ENCODE results near the gene TMEM108. TPM values are rescaled to one million over a fixed set of nuclear protein-coding genes. Genes with fewer than 3 reads are reported as not detected.

Gene TMEM108
- total and polyA plus RNA-seq, 2 of the 4 experiments (the other 2 are of a cell fraction): 0.18 to 2.2 TPM

GRCh38 chr3:133254151-133254550, 216.0 kb downstream of the TMEM108 start:
- DNase-seq (no peak), ATAC-seq (ENCODE audit: low read depth) (no peak)
- Histone ChIP-seq H3K56ac (ENCODE audit: extremely low read depth, insufficient read depth, low read length) (no peak overlapping the region), H3K14ac (replicated peaks; ENCODE audit: low read depth, low read length) (no peak overlapping the region), H3K9ac (ENCODE audit: low read depth, low read length) (no peak overlapping the region), H3K27ac (ENCODE audit: insufficient read depth, low read length) (no peak overlapping the region), H2BK5ac (ENCODE audit: low read depth, low read length, poor library complexity, severe bottlenecking) (no peak overlapping the region), H4K8ac (ENCODE audit: low read depth in 2 of 2, low read length in 2 of 2) (no peak overlapping the region), H3K36me3 (ENCODE audit: control insufficient read depth, insufficient read depth, low read length) (no peaks in the 10 kb centered on the region), H3K18ac (ENCODE audit: low read depth, low read length) (no peak overlapping the region), H2BK20ac (ENCODE audit: low read depth, low read length) (no peak overlapping the region), H2AK5ac (ENCODE audit: low read depth, low read length) (no peak overlapping the region), H3K4me1 (ENCODE audit: control insufficient read depth, insufficient read depth, low read length) (no peaks in the 10 kb centered on the region), H3K23ac (ENCODE audit: low read depth, low read length) (no peak overlapping the region), H3K4ac (ENCODE audit: low read depth, low read length) (no peak overlapping the region), H2AFZ (replicated peaks; ENCODE audit: low read length, poor library complexity) (no peak overlapping the region), H3K4me3 (ENCODE audit: insufficient read depth, low read depth, low read length) (no peak overlapping the region), H3K79me1 (ENCODE audit: low read depth in 1 of 2, low read length in 2 of 2) (no peaks in the 10 kb centered on the region), H3K27me3 (ENCODE audit: control insufficient read depth, insufficient read depth, low read length) (no peaks in the 10 kb centered on the region), H2AK9ac (replicated peaks; ENCODE audit: low read depth, low read length, poor library complexity) (no peak overlapping the region), H3K9me1 (ENCODE audit: insufficient read depth, low read length) (no peaks in the 10 kb centered on the region), H3K9me3 (ENCODE audit: control insufficient read depth, insufficient read depth, low read length) (no peaks in the 10 kb centered on the region), H4K5ac (ENCODE audit: low read depth, low read length) (no peak overlapping the region), H3K4me2 (ENCODE audit: low read depth, low read length) (no peak overlapping the region), H4K91ac (ENCODE audit: insufficient read depth, low read depth, low read length) (no peak overlapping the region), H2BK120ac (ENCODE audit: low read depth, low read length) (no peak overlapping the region), H4K20me1 (ENCODE audit: insufficient read depth, low read length) (no peaks in the 10 kb centered on the region), H2BK15ac (ENCODE audit: low read depth, low read length) (no peak overlapping the region)
- intact Hi-C loops (cut with micrococcal nuclease) (no loop called here), in situ Hi-C loops (cut with MboI; ENCODE audit: low sequenced_read_pairs) (no loop called here), dilution Hi-C loops (cut with HindIII; ENCODE audit: low sequenced_read_pairs, unreplicated experiment) (no loop called here)
- no CpG with 5 or more reads among the region's 2 CpGs for WGBS, 2 experiments (ENCODE audit: extremely low coverage in 2 of 2, insufficient read length in 1 of 2)
- ChIA-PET CTCF (interaction anchor here (0.6 kb wide), 1 partner anchor 540 kb away, joined by 3 read pairs; no protein-coding TSS in a partner anchor), POLR2A (ENCODE audit: unreplicated experiment) (no interaction called here)
- TF ChIP-seq, protein P1, sequence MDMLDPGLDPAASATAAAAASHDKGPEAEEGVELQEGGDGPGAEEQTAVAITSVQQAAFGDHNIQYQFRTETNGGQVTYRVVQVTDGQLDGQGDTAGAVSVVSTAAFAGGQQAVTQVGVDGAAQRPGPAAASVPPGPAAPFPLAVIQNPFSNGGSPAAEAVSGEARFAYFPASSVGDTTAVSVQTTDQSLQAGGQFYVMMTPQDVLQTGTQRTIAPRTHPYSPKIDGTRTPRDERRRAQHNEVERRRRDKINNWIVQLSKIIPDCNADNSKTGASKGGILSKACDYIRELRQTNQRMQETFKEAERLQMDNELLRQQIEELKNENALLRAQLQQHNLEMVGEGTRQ (IDR thresholded peaks at IDR 0.05; ENCODE audit: low read depth, low read length): no peak
- TF ChIP-seq CHD1 (IDR thresholded peaks at IDR 0.05; ENCODE audit: low read depth, low read length): no peak
- no TSS peak for BruUV-seq (replicated peaks)
